Smooth muscle cell of the coronary artery (primary cell): ENCODE results near the gene REEP2. TPM values are rescaled to one million over a fixed set of nuclear protein-coding genes. Genes with fewer than 3 reads are reported as not detected.

Experiments used
- total RNA-seq: library from RNA; depleted of rRNA; stranded (reverse); fragments of >200 nt; gene quantifications from 2 replicates; pipeline ENCODE4 v1.2.3, GENCODE V29; 2014; ENCODE audit warnings: low replicate concordance

The REEP2 gene
- 13.6 and 18.3 TPM in 2 replicates for total RNA-seq

GRCh38 chr5:138438724-138439476, at the start of gene REEP2:
Gene REEP2, plus strand, starts transcription at chr5:138439057. Its CDS starts 152 bp downstream, at chr5:138439209.

GRCh38 chr5:138465261-138466124, 26.6 kb downstream of the REEP2 start, which contains the start of gene EGR1:
Gene EGR1, plus strand, starts transcription at chr5:138465479. Its CDS starts 283 bp downstream, at chr5:138465762.

Other genes with a start within 250 kb of the REEP2 start
- gene CDC23, start 225.7 kb upstream of the REEP2 start, total RNA-seq = 13.0 and 19.2 TPM in 2 replicates
- gene GFRA3, start 164.4 kb upstream of the REEP2 start, total RNA-seq = under 0.01 TPM in 1 of 2 replicates, not detected in the other
- gene CDC25C, start 107.3 kb upstream of the REEP2 start, total RNA-seq = 2.3 TPM in 1 of 2 replicates, not detected in the other
- gene FAM53C, start 100.8 kb upstream of the REEP2 start, total RNA-seq = 28.0 and 60.0 TPM in 2 replicates
- gene KDM3B, start 86.4 kb upstream of the REEP2 start, total RNA-seq = 25.7 and 26.9 TPM in 2 replicates
- gene EGR1, start 26.4 kb downstream of the REEP2 start, total RNA-seq = 0.94 and 2.2 TPM in 2 replicates
- gene ETF1, start 104.2 kb downstream of the REEP2 start, total RNA-seq = 51.6 and 106 TPM in 2 replicates
- 173 and 212 TPM in 2 replicates for gene HSPA9, start 136.3 kb downstream of the REEP2 start, total RNA-seq